ENCODE results near the gene BAIAP2.

Gene BAIAP2

DNA sequence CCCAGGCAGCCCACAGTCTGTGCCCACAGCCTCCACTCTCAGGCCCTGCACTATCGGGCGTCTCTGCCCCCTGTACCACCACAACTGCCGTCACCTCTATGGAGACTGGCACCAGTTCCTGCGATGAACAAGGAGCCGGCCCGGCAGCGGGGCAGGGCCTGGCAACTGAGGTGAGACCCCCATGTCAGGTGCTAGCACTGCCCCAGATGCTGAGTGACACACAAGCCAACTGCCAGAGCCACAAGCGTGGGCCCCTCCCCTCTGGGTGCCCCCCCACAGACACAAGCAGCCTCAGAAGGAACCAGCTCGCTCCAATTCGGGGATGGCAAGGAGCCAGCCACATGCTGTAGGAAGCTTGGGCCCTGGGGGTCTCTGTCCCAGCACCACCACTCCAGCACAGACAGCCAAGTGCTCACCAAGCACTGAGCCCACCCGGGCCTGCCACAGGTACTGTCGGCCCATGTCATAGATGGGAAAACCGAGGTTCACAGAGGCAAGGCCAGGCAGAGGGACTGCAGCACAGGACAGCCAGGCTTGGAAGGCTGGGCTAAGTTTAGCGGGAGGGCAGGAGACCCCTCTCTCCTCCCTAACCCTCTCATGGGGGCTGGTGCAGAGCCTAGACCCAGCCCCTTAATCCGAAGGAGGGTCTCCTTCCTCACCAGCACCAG, 128.9 kb downstream of the BAIAP2 start:
- DNase-seq: no peak

DNA sequence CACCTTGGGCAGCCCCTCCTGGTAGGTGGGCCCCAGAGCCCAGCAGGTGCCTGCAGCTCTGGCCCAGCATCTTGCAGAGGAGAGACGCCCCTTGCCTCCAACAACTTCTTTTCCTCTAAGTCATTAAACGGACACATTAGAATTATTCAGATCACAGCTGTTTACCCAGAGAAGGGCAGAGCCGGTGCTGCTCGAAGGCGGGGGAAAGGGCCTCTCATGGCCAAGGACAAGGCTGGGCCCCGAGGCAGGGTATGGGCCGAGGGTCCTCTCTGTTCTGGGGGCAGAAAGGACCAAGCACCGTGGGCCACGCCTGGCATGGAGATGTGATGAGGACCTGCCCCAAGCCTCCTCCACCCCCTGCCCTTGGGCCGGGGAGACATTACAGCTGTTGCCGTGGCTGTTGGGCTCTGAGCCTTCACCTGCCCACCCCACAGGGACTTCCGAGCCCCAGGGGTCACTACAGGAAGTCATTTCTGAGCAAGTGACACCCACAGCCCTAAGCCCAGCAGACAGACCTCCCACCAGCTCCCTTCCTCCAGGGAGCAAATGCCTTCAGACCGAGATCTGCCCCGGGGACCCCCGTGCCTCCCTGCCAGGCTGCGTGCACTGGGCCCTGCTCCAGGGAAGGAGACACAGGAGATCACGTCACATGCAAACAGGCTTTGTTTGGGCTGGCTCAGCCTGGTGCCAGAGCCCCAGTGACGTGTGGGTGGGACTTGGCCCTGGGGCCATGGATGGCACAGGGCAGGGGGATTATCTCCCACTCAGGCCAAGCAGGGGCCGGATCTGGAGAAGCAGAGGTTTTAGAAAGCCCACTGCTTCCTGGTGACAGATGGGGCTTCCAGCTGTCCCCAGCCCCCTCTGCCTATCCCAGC, 129.7 kb downstream of the BAIAP2 start:
- DNase-seq: no peak

DNA sequence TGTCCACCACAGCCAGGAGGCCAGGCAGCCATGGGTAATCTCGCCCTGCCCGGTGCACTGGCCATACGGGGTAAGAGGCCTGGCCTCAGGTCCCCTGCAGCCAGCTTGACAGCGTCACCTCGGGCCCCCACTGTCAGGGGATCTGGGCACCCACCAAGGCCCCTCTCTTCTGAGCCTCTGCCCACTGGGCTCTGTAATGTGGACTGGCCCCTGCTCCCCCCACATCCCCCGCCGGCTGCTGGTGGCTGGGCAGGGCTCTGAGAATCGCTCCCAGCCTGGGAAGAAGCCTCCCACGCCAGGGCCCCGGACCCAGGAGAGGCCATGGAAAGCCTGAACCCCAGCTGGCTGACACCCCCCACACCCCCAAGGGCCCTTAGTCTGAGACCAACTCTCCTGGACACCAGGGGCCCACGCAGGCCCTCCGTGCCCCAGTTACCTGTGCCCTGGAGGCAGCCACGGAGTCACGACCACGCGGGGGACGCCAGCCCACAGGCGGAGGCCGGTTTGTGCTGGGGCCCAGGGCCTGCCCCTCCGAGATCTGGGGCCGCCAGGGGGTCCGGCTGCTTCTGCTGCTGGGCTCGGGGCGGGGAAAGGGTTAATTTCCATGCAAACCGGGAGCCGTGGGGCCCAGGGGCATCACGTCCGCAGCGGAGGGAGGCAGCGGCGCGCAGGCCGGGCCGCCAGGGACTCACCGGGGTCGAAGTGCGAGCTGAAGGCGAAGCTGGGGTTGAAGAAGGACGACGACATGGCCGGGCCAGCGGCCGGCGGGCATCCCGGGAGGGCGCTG, 130.5 kb downstream of the BAIAP2 start, which contains the start of gene PVALEF:
TSS of gene PVALEF (plus strand) at position 262 of the 787 bp plus-strand sequence. CDS start 15,720 bp downstream, outside the sequence.
- no peak for DNase-seq

DNA sequence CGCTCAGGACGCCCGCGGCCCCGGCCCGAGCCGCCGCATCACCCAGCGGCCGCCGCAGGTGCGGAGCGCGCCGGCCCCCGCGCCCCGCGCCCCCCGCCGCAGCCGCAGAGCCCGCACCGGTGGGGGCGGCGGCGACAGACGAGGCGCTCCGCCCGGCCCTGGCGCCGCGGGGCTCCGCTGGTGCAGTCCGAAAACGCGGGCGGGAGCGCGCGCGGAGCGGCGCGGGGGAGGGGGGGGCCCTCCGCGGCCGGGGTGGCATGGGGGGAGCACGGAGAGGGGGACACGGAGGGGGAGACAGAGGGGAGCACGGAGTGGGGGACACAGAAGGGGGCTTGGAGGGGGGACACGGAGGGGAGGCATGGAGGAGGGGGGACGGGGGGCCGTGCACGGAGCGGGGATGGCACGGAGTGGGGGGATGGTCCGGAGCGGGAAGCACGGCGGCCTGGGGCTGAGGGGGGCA, 131.1 kb downstream of the BAIAP2 start, which contains the start of gene AATK:
TSS of gene AATK (minus strand) at position 189 of the 460 bp plus-strand sequence. CDS start 229 bp downstream, outside the sequence.
- no peak for DNase-seq
